ENCODE measurements around the gene DEFB112. TPM values are rescaled to one million over a fixed set of nuclear protein-coding genes. Genes with fewer than 3 reads are reported as not detected.

The DEFB112 gene
- total RNA-seq, 4 donors from 2014 or later, result not detected

GRCh38 chr6:50077385-50077784 is 27.7 kb upstream of the DEFB112 start:
- intact Hi-C loops (cut with DNase I), result no loop called here

DNA sequence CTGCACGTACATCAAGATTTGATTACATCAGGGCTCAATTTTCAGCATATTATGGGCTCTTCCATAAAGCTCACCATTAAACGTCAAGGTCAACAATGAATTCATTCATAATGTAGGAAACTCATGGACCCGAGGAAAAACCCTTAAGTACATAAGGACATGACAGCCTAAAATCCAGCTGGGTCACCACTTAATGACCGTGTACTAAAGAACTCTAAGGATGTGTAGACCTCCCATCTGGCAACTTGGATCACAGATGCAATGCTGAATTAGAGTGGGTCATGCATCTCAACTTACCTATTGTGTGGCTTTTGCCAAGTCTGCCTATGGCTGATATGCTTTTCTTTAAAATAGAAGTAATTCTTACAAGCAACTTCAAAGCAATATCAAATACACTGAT is 26.7 kb upstream of the DEFB112 start:
- intact Hi-C loops (cut with DNase I), result no loop called here
- TF ChIP-seq, protein P1, sequence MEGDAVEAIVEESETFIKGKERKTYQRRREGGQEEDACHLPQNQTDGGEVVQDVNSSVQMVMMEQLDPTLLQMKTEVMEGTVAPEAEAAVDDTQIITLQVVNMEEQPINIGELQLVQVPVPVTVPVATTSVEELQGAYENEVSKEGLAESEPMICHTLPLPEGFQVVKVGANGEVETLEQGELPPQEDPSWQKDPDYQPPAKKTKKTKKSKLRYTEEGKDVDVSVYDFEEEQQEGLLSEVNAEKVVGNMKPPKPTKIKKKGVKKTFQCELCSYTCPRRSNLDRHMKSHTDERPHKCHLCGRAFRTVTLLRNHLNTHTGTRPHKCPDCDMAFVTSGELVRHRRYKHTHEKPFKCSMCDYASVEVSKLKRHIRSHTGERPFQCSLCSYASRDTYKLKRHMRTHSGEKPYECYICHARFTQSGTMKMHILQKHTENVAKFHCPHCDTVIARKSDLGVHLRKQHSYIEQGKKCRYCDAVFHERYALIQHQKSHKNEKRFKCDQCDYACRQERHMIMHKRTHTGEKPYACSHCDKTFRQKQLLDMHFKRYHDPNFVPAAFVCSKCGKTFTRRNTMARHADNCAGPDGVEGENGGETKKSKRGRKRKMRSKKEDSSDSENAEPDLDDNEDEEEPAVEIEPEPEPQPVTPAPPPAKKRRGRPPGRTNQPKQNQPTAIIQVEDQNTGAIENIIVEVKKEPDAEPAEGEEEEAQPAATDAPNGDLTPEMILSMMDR (IDR thresholded peaks at IDR 0.05), result no peak
- Histone ChIP-seq H3K27me3 (no peaks in the 10 kb centered on the region), H3K4me1 (no peaks in the 10 kb centered on the region), H3K9me3 (no peaks in the 10 kb centered on the region), H3K4me3 (no peak overlapping the region), H3K36me3 (no peaks in the 10 kb centered on the region), H3K27ac (replicated peaks in 1 of 4) (no peak overlapping the region)
- 79% methylated on average over 4 of the region's 4 CpGs for WGBS
- no peak for DNase-seq (ENCODE audit: extremely low spot score)

More at GRCh38 chr6:50077385-50077784, 27.7 kb upstream of the DEFB112 start:
- Histone ChIP-seq H3K9me3 (no peaks in the 10 kb centered on the region), H3K27ac (replicated peaks in 1 of 4) (no peak overlapping the region), H3K36me3 (no peaks in the 10 kb centered on the region), H3K4me1 (no peaks in the 10 kb centered on the region), H3K4me3 (no peak overlapping the region), H3K27me3 (no peaks in the 10 kb centered on the region)
- TF ChIP-seq, protein P1 (IDR thresholded peaks at IDR 0.05), result no peak
- TF ChIP-seq POLR2A (IDR thresholded peaks at IDR 0.05; ENCODE audit: low read depth), result no peak
- TF ChIP-seq EP300 (IDR thresholded peaks at IDR 0.05), result no peak
- TF ChIP-seq POLR2AphosphoS5 (IDR thresholded peaks at IDR 0.05), result no peak
- WGBS, result 0% methylated on average over 1 of the region's 1 CpG
- DNase-seq (ENCODE audit: extremely low spot score), result no peak

GRCh38 chr6:50071921-50072320 is 22.2 kb upstream of the DEFB112 start:
- Histone ChIP-seq H3K9me3 (no peaks in the 10 kb centered on the region), H3K36me3 (no peaks in the 10 kb centered on the region), H3K4me1 (no peaks in the 10 kb centered on the region), H3K4me3 (no peak overlapping the region), H3K27me3 (no peaks in the 10 kb centered on the region), H3K27ac (replicated peaks in 1 of 4) (no peak overlapping the region)
- TF ChIP-seq POLR2AphosphoS5 (IDR thresholded peaks at IDR 0.05) (no peak), POLR2A (IDR thresholded peaks at IDR 0.05; ENCODE audit: low read depth) (no peak), EP300 (IDR thresholded peaks at IDR 0.05) (no peak)
- TF ChIP-seq, protein P1 (IDR thresholded peaks at IDR 0.05), result no peak
- DNase-seq (ENCODE audit: extremely low spot score), result no peak
- intact Hi-C loops (cut with DNase I), result no loop called here
- whole genome bisulfite sequencing, result 78% methylated on average over 1 of the region's 1 CpG

DNA sequence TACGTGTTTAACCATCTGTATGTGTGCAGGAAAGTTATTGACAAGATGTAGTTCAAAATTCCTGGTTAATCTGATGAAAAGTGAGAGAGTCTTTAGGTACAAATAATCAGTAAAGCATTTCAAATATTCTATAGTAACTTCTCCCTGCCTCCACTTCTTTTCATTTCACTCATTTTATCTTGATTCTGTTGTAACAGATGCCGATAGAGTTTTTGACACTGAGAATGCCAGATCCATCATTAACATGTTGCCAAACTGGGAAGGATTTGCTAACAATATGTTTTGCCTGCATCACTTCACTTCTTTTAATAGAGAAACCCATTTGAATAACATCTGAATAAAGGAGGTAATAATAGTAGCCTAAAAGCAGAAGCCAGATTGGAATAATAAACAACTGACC is 20.4 kb upstream of the DEFB112 start:
- Histone ChIP-seq H3K36me3 (no peaks in the 10 kb centered on the region), H3K9me3 (no peaks in the 10 kb centered on the region), H3K4me3 (no peak overlapping the region), H3K4me1 (no peaks in the 10 kb centered on the region), H3K27ac (replicated peaks in 1 of 4) (no peak overlapping the region), H3K27me3 (no peaks in the 10 kb centered on the region)
- intact Hi-C loops (cut with DNase I), result no loop called here
- no peak for DNase-seq (ENCODE audit: extremely low spot score)
- 91% methylated on average over 2 of the region's 2 CpGs for WGBS
- TF ChIP-seq EP300 (IDR thresholded peaks at IDR 0.05) (no peak), POLR2A (IDR thresholded peaks at IDR 0.05; ENCODE audit: low read depth) (no peak), POLR2AphosphoS5 (IDR thresholded peaks at IDR 0.05) (no peak)
- TF ChIP-seq, protein P1 (IDR thresholded peaks at IDR 0.05), result no peak

DNA sequence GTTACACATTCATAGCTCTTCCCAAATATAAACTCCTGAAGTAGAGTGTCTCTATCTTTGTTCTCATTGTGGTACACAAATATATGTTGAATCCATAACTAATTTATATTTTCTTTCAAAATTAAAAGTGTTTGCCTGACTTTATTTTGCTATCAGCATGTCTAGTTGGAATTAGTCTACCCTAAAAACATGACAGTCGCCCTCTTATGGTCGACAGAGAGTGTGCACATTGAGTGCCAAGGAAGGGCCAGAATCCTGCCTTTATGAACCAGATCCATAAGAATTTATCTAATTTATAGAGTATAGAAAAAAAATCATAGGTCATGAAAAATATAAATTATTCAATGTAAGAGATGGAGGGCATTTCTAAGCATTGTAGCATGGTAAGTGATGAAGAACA is 12.3 kb upstream of the DEFB112 start:
- TF ChIP-seq, protein P1 (IDR thresholded peaks at IDR 0.05), result no peak
- no peak for TF ChIP-seq EP300 (IDR thresholded peaks at IDR 0.05)
- TF ChIP-seq POLR2AphosphoS5 (IDR thresholded peaks at IDR 0.05), result no peak
- TF ChIP-seq POLR2A (IDR thresholded peaks at IDR 0.05; ENCODE audit: low read depth), result no peak
- Histone ChIP-seq H3K9me3 (no peaks in the 10 kb centered on the region), H3K27ac (replicated peaks in 1 of 4) (no peak overlapping the region), H3K27me3 (no peaks in the 10 kb centered on the region), H3K36me3 (no peaks in the 10 kb centered on the region), H3K4me1 (no peaks in the 10 kb centered on the region), H3K4me3 (no peak overlapping the region)
- 12% methylated on average over 2 of the region's 2 CpGs for WGBS
- DNase-seq (ENCODE audit: extremely low spot score), result no peak
- intact Hi-C loops (cut with DNase I), result no loop called here

All from esophagus muscularis mucosa (tissue), 4 donors.